GM18526 (cell line): Measurements from ENCODE around the gene STK39.

ENCODE experiments used
- POLR2A ChIP-seq: IDR thresholded peaks from 3 replicates; pipeline ENCODE4 v1.6.1; 2011; ENCODE audit not compliant: insufficient read length; ENCODE audit errors: extremely low read depth

The STK39 gene

DNA sequence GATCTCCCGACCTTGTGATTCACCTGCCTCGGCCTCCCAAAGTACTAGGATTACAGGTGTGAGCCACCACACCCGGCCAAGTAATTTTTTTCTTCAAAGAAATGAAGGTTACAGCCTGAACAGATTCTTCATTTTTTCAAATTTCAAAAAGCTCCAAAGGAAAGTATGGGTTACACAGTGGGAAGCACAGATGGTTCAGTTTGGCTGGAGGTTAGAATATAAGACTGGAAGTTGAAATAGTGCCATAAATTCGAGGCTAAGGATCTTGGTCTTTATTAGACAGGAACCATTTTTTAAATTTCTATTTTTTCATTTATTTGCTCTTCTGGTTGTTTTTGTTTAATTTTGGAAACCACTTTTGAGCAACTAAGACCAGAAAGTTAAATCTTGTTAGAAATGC lies 120.0 kb downstream of the STK39 start:
- TF ChIP-seq POLR2A, result no peak

DNA sequence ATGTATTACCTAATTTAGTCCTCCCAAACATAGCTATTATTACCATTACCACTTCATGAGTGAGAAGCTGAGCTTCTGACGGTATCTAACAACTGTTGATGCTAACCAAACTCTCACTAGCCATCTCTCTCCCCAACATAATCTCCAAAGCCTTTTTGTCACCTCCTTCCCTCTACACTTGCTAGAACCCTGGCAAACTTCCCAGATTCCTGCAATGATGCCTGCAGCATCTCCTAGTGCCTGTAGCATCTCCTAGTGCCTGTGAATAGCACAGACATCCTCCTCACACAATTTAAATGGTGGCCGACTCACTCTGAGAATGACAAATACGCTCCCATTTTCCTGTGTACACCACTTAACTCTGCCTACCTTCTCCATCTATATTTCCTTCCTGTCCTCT lies 126.7 kb downstream of the STK39 start:
- no peak for TF ChIP-seq POLR2A

- TF ChIP-seq POLR2A, result no peak
Observed at GRCh38 chr2:168120310-168120709, 127.1 kb downstream of the STK39 start.

DNA sequence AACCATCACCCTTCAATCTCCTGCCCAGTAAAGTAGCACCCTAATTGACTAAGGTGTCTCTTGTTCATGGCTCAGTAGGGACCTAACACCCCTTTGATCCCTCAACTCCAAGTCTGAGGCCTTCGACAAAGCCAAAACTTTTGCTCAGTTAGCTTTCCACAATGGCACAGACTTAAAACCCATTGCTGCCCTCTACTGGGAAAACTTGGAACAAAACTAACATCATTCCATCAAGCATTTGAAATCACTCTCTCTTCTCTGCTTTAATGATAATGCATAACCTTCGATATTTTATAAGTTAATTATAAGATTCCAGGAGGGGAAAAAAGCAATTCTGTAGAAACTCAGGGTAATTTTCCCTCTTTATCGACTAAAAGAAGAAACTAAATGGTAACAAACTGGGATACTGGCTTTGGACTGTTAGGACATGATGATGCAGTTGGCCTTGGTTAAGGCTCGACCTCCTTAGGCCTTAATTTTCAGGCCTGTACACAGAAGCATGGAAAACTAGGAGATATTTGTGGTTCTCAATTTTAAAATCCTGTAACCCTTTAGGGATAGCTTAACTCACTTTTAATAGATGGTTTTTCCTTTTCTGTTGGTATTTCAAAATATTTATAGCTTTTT lies 127.8 kb downstream of the STK39 start:
- no peak for TF ChIP-seq POLR2A

DNA sequence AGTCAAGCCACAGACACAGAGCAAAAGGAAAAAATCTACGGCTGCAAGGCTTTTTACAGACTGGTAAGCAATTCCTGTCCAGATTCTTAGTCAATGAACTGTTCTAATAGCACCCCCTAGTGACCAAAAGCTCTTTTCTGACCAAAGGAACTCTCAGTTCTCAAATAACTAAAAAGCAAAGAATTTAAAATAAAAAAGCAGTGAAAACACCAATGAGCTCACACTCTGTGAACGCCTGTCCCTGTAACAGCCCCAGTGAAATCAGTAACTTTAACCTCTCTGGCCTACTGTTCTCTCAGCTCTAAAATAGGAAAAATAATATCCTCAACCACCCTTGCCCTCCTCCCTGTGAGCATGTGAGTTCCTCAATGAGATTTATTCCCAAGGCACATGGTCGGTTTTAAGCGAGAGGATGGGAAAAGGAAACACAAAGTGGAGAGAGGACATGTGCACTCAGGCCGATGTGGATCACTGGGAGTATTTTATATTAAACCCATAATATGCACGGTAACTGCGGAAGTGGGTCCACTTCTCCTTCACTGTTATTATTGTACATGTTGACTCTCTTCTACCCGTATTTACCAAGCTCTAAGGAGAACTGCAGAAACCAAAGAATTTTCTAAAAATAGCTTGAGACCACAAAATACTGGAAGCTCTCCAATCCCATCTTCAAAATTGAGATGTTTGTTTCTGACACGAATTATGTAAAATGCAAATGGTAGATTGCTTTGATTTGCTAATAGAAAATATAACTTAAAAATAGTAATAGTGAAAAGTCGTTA lies 128.5 kb downstream of the STK39 start:
- TF ChIP-seq POLR2A, result no peak

DNA sequence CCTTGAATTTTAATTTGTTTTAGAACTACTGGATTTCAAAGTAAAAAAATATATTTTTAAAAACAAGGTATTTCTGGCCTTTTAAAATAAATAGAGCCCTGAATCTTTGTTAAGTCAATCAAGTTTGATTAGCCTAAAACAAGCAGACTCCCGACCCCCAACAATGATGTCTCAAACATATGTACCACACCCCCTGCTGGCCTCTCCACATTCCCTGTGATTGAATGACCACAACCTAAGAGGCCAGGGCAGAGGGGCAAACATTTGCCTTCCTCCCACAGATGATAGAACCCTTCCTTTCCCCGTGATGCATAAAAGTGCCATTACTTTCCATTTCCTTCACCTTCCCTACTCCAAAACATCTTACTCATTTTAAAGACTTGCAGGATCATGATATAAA lies 130.9 kb downstream of the STK39 start:
- TF ChIP-seq POLR2A, result no peak

GRCh38 chr2:168114619-168115018 lies 132.8 kb downstream of the STK39 start:
- no peak for TF ChIP-seq POLR2A

DNA sequence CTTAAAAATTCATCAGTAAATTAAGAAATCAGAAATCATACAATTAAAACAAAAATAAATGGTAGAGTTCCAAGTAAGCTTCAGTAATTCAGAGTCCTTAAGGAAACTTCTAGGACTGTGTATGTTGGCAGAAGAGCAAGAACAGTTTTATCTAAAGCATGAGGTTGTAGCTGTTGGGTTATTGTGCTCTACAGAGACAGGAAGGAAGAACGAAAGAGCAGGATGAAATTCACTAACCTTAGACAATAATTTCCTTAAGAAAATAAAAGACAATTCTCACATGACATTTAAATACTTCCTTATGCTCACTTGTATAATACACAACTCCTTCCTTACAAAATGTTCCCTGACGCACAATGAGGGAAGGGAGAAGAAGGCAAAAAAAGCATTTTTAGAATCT lies 133.4 kb downstream of the STK39 start:
- no peak for TF ChIP-seq POLR2A

GRCh38 chr2:168107322-168107721 lies 140.1 kb downstream of the STK39 start:
- no peak for TF ChIP-seq POLR2A

- no peak for TF ChIP-seq POLR2A
Observed at GRCh38 chr2:168105127-168105683, 142.2 kb downstream of the STK39 start.

DNA sequence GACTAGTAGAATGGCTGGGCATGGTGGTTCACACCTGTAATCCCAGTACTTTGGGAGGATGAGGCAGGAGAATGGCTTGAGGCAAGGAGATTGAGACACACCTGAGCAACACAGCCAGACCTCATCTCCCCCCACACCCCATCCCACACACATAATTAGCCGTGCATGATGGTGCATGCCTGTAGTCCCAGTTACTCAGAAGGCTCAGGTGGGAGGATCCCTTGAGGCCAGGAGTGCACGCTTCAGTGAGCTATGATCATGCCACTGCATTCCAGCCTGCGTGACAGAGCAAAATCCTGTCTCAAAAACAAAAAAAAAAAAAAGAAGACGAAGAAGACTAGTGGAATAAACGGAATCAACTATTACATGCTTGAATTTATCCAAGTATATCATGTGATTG lies 150.0 kb downstream of the STK39 start:
- no peak for TF ChIP-seq POLR2A

GRCh38 chr2:168096158-168096557 lies 151.2 kb downstream of the STK39 start:
- no peak for TF ChIP-seq POLR2A

GRCh38 chr2:168091986-168092385 lies 155.4 kb downstream of the STK39 start:
- TF ChIP-seq POLR2A, result no peak

- no peak for TF ChIP-seq POLR2A
Observed at GRCh38 chr2:168090366-168091135, 156.8 kb downstream of the STK39 start.

DNA sequence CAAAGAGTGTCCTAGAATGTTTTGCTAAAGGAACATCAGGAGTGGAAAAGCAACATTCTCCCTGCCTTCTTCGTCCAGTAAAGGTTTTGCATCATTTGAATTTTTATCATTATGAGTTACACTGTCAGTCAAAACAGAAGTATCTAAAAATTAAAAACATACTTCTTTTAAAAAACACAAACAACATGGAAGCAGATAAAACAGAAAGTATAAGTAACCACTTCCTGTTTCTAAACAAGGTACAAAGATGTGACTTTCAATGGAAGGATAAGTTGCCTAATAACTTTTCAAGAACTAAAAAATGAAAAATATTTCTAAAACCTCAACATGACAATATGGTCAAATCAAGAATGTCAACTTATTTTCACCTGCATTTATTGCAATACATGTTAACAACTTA lies 158.2 kb downstream of the STK39 start:
- no peak for TF ChIP-seq POLR2A

- TF ChIP-seq POLR2A, result no peak
Observed at GRCh38 chr2:168087401-168087800, 160.0 kb downstream of the STK39 start.
